ENCODE results near the gene COL19A1. TPM values are rescaled to one million over a fixed set of nuclear protein-coding genes. Genes with fewer than 3 reads are reported as not detected.
"Not testable (repeated sequence)": the region's sequence is repeated elsewhere in the genome, so short reads cannot be mapped to it uniquely, and the experiment has no call there.

Gene COL19A1
- total RNA-seq, 1 donor from 2014 or later, result not detected

DNA sequence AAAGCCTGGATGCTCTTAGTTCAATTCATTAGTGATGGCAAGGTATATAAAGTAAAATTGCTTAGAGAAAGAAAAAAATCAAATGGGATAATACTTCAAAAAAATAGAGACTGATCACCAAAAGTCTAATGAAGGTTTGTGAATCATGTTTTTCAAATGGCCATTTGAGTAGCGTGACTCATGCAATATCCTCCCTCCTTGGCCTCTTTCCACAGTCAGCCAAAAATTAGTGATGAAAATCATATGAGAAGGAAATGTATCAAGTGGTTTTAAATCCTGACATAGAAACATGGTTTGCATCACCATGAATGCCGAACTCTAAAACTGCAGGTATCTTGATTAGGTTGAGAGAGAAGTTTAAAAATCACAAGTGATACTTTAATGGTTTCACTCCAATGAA is 1.2 kb upstream of the COL19A1 start:
- DNase-seq (ENCODE audit: extremely low read depth, low read depth, low spot score), result no peak

DNA sequence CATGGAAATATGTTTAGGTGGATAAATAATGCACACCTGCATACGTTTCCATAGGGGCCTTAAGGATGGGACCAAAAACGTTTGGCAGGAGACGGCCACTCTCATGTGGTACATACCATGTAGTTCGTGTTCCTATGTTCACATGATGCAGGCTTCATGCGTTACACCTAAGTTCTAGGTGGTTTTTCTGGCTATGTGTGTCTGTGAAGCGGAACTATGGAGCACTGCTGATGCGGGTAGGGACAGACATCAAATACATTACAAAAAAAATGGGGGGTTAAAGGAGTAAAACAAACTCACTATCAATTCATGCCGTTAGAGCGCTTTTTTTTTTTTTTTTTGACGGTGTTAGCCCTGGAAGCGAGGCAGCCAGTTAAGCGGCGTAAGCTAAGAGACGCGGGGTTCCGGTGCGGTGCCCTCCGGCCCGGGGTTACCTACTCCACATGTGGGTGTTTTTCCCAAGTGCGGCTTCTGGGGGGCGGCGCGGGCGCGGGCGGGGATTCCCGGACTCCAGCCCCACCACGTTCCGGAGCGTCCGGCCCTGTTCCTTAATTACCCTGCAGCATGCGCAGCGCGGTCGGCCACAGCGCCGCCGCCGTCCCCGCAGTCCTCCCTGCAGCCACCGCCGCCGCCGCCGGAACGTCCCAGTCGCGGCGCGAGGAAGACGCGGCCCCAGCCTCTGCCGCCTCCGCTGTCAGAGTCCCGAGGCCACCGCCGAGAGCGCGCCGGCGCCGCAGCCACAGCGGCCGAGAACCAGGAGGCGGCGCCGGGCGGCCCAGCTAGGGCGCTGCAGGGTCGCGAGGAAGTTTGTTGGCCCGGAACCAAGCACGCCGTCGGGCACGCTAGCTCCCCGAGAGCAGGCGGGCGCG is 648 bp downstream of the COL19A1 start:
- no peak for DNase-seq (ENCODE audit: extremely low read depth, low read depth, low spot score)

GRCh38 chr6:69867639-69867976 is 1.3 kb downstream of the COL19A1 start:
- no peak for DNase-seq (ENCODE audit: extremely low read depth, low read depth, low spot score)

DNA sequence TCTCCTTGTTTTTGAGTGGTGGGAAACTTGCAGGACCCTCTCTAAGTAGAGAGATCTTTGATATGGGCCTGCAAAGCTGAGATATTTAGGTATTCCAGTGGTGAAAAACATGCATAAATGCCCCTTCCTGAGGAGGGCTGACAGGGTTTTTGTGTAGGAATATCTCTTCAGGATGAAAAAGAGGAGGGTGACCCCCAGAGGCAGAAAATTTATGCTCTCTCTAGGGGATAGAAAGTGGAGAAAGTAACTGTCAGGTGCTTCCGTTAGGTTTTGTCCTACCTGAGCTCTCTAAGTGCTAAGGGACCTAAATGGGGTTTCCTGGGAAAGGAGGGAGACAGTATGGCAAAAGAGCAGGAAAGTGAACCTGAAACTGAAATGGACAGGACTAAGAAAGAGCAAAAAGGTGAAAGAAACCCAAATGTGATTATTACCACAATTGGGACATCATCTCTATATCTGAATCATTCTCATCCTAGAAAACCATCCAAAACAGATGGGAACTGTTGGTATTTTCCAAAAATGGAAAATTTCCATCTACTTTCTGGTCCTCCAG is 2.0 kb downstream of the COL19A1 start:
- no peak for DNase-seq (ENCODE audit: extremely low read depth, low read depth, low spot score)

- no peak for DNase-seq (ENCODE audit: extremely low read depth, low read depth, low spot score)
Measured at GRCh38 chr6:69868961-69869360, 2.6 kb downstream of the COL19A1 start.

DNA sequence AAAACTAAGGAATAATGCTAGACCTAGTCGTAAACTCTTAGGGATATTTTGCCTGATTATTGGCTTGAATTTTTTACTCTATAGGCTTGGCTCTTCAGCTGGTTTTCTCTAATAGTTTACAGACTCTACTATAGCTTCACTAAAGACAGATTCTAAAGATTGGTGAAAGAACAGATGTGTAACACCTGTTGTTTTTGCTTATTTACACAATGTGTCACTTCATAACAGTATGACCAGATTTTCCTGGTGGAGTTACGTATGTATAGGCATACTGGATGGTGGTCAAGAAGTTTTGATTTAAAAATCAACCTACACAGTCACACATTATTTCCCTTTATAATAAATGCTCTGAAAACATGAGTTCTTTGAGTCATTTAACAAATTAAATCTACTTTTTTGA is 4.8 kb downstream of the COL19A1 start:
- no peak for DNase-seq (ENCODE audit: extremely low read depth, low read depth, low spot score)

- DNase-seq (ENCODE audit: extremely low read depth, low read depth, low spot score), result no peak
Measured at GRCh38 chr6:69873291-69873690, 6.9 kb downstream of the COL19A1 start.

GRCh38 chr6:69875715-69876114 is 9.4 kb downstream of the COL19A1 start:
- DNase-seq (ENCODE audit: extremely low read depth, low read depth, low spot score), result no peak

DNA sequence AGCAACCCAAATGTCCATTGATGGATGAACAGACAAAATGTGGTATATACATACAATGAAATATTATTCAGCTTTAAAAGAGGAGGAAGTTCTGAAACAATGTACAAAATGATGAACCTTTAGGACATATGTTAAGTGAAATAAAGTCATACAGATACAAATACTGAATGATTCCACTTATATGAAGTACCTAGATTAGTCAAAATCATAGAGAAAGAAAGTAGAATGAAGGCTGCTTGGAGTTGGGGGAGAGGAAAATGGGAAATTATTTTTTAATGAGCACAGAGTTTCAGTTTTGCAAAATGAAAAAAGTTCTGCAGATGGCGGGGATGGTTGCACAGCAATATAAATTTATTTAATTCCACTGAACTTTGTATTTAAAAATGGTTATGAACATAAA is 12.4 kb downstream of the COL19A1 start:
- DNase-seq (ENCODE audit: extremely low read depth, low read depth, low spot score), result no peak

GRCh38 chr6:69880601-69881000 is 14.2 kb downstream of the COL19A1 start:
- DNase-seq (ENCODE audit: extremely low read depth, low read depth, low spot score), result no peak

DNA sequence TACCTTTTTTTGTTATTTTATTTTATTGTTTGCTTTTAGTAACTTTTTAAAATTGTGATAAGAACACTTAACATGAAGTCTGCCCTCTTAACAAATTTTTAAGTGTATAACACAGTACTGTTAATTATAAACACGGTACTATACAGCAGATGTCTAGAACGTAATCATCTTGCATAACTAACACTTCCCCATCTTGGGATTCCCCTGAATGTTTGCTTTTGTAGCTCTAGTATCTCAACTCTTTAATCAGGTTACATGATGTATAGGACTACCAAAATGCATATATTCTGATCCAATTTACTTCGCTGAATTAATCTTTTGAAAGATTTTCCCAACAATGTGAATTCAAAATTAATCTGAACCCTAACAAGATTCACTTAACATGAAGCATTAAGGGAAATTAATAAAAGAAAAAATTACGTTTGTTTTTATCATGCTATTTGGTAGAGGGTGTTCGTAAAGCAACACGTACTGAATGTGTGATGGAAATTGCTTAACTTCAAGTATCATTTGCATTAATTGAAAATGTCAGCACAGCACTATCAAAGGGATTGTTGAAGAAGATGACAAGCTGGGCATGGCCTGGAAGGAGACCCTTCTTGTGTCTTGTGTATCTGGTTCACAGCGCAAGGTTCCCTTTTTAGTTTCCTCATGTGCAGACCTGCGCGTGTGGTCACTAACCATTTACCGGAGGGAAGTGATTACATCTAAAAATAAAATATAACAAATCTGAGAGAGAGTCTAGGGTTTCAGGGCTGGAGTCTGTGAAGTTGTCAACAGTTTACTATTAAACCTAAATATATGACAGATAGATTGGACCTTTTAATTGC is 15.2 kb downstream of the COL19A1 start:
- no peak for DNase-seq (ENCODE audit: extremely low read depth, low read depth, low spot score)

DNA sequence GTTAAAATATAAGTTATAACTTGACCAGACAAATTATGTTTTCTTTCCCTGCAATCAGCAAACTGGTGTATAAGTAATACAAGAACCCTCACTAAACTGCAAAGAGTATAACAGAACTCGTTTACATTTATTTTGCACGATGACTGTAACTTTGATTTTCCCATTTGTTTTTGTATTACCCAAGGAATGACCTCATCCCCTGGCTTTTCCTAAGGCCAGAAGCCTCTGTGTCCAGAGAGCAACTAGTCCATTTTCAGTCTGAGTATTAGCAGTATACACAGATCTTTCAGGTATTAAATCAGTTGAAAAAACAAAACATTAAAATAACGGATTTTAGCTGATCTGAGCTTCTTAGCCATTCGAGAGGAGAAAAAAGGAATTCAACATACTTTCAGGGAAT is 17.2 kb downstream of the COL19A1 start:
- DNase-seq (ENCODE audit: extremely low read depth, low read depth, low spot score), result no peak

- DNase-seq (ENCODE audit: extremely low read depth, low read depth, low spot score), result no peak
Measured at GRCh38 chr6:69884231-69884630, 17.9 kb downstream of the COL19A1 start.

DNA sequence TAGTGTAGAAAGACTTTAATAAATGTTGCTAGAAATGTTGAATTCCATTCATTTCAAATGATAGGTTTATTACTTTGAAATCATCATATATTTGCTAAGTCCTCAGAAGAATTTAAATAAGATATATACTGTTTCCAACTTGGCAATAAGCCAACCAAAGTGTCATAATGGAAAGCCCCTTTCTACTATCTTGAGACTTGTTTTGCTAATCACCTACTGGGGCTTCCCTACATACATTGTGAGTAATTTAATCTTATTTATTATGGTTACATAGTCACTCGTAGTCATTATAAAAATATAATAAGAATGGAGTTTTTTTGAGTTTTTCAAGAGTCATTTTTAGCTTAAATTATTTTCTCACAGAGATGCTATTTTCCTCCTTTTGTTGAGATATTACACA is 20.7 kb downstream of the COL19A1 start:
- DNase-seq (ENCODE audit: extremely low read depth, low read depth, low spot score), result no peak

- DNase-seq (ENCODE audit: extremely low read depth, low read depth, low spot score), result no peak
Measured at GRCh38 chr6:69887714-69888345, 21.5 kb downstream of the COL19A1 start.

DNA sequence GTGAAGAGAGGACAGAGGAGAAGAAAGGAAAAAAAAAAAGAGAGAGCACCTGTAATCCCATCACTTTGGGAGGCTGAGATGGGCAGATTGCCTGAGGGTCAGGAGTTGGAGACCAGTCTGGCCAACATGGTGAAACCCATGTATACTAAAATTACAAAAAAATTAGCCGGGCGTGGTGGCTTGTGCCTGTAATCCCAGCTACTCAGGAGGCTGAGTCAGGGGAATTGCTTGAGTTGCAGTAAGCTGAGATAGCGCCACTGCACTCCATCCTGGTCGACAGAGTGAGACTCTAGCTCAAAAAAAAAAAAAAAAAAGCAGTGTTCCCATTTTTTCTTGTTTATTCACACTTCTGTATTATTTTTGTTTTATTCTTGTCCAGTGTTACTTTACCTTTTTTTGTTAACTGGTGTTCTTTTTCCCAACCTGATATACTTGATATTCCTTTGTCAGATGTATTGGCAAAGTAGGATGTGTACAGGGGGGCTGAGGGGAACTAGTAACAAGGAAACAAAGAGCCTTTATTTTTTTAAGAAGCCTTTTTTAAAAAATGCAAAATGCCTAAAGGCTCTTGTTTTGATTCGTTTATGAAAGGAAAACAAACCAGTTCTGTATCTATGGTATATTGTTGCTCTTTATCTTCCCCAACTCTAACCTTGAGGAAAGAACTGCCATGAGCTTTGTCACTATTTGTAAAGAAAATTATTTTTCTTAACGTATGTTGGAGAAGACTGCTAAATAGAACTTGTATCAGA is 22.3 kb downstream of the COL19A1 start:
- no peak for DNase-seq (ENCODE audit: extremely low read depth, low read depth, low spot score)

DNA sequence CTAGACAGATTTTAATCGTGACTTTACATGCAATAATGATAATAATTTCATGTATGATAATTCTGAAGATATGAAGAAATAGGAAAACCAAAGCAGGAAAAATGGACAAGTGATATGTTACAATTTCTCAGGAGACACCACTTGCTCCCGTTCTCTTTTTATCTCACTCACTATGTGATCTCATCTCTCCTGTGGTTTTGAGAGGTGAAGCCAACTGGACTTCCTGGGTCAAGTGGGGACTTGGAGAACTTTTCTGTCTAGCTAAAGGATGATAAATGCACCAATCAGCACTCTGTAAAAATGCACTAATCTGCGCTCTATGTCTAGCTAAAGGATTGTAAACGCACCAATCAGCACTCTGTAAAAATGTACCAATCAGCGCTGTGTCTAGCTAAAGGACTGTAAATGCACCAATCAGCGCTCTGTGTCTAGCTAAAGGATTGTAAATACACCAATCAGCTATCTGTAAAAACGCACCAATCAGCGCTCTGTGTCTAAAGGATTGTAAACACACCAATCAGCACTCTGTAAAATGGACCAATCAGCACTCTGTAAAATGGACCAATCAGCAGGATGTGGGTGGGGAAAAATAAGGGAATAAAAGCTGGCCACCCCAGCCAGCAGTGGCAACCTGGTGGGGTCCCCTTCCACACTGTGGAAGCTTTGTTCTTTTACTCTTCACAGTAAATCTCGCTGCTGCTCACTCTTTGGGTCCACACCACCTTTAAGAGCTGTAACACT is 23.0 kb downstream of the COL19A1 start:
- not testable (repeated sequence) for DNase-seq (ENCODE audit: extremely low read depth, low read depth, low spot score)

GRCh38 chr6:69892561-69892960 is 26.2 kb downstream of the COL19A1 start:
- not testable (repeated sequence) for DNase-seq (ENCODE audit: extremely low read depth, low read depth, low spot score)

DNA sequence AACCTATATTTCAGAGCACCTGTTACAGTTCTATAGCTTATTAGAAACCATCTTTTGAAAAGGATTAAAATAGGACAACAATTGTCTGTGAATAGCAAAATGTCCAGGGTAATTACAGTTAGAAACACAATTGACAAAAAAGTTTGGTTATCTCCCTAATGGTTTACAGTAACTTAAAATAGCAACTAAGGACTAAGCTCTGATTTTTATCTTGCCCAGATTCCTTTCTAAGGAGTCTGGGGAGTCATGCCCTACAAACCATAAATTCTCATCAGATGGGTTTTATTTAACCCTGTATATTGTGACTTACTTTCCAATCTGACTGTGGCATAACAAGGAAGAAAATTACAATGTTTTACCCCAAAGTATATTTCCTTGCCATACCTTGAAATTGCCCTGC is 26.9 kb downstream of the COL19A1 start:
- DNase-seq (ENCODE audit: extremely low read depth, low read depth, low spot score), result not testable (repeated sequence)

Measured in glomerular endothelial cell (primary cell).